GM11168 (cell line): Measurements from ENCODE around the gene RPN2.

ENCODE experiments used
- in situ Hi-C: fragments of 300-500 bp; cut with MboI; formaldehyde crosslinking; loops from one replicate; pipeline ENCODE4 v1.12.0; 2022; ENCODE audit warnings: low sequenced_read_pairs; ENCODE audit not compliant: unreplicated experiment

Gene RPN2

GRCh38 chr20:37284691-37285161 lies 105.6 kb downstream of the RPN2 start:
- in situ Hi-C loops: no loop called here

- in situ Hi-C loops: no loop called here
Measured at GRCh38 chr20:37285664-37286374, 106.7 kb downstream of the RPN2 start.

DNA sequence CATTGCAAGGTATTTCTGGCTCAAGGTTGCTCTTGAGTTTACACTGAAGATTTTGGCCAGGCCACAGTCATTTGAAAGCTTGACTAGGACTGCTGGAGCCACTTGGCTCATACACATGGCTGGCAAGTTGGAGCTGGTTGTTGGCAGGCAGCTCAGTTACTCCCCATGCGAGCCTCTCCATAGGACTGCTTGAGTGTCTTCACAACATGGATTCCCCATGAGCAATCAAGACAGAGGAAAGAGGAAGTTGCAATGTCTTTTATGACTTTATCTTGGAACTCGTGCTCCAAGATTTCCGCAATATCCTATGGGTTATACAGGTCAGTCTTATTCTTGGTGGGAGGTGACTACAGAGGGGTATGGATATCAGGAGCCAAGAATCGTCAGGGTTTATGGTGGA lies 109.0 kb downstream of the RPN2 start:
- in situ Hi-C loops: no loop called here

GRCh38 chr20:37290158-37290810 lies 111.2 kb downstream of the RPN2 start:
- in situ Hi-C loops: no loop called here
